ENCODE results near the gene PDZRN3. TPM values are rescaled to one million over a fixed set of nuclear protein-coding genes. Genes with fewer than 3 reads are reported as not detected.

The PDZRN3 gene
- total and polyA plus RNA-seq, 2 donors (not counting 3 experiments of a cell fraction or from before 2014, with no cell fraction given), result not detected

DNA sequence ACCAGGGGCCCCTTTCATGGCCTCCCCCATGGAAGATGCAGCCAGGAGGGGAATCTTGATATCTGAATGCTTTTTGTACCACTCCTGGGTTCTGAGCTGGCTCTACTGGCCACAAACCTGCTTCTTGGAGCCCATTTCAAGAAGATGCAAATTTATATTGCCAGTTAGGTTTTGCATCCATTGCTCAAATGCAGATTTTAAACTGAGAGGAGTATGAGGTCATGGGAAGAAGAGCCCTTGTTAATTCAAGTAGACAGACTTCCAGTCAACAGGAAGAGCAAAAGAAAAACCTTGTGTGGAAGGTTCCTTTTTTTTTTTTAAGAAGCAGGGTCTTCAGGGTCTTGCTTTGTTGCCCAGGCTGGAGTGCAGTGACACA is 133.5 kb downstream of the PDZRN3 start:
- H3K4me3 ChIP-seq (replicated peaks in 1 of 3; ENCODE audit: insufficient read depth in 1 of 3, low read depth in 1 of 3, low read length in 3 of 3), result no peak overlapping the region
- no peaks in the 10 kb centered on the region for H3K27me3 ChIP-seq (ENCODE audit: control insufficient read depth in 2 of 2, insufficient read depth in 2 of 2, low read length in 2 of 2)
- no peak overlapping the region for H2AFZ ChIP-seq (ENCODE audit: low read depth, low read length)
- no peaks in the 10 kb centered on the region for H3K36me3 ChIP-seq (ENCODE audit: control insufficient read depth in 2 of 2, extremely low read depth in 1 of 2, insufficient read depth in 2 of 2, low read length in 2 of 2)
- H3K4me2 ChIP-seq (ENCODE audit: insufficient read depth, low read length), result no peak overlapping the region
- H3K9ac ChIP-seq (replicated peaks; ENCODE audit: extremely low read depth, insufficient read depth, low read length), result no peak overlapping the region
- TF ChIP-seq JUN (IDR thresholded peaks at IDR 0.05; ENCODE audit: borderline replicate concordance, insufficient read depth, insufficient read length, low read depth) (no peak), POLR2AphosphoS5 (IDR thresholded peaks at IDR 0.05; ENCODE audit: insufficient read depth, low read depth, low read length) (no peak), FOS (IDR thresholded peaks at IDR 0.05; ENCODE audit: borderline replicate concordance, insufficient read depth, low read length) (no peak), MYC (IDR thresholded peaks at IDR 0.05; ENCODE audit: low read depth, low read length) (no peak), EZH2 (IDR thresholded peaks at IDR 0.05; ENCODE audit: borderline replicate concordance, low read depth, low read length, severe bottlenecking) (no peak), MAX (IDR thresholded peaks at IDR 0.05; ENCODE audit: insufficient read depth, insufficient read length) (no peak), GATA2 (IDR thresholded peaks at IDR 0.05; ENCODE audit: insufficient read depth, insufficient read length, low read depth, low read length) (no peak), CTCF (IDR thresholded peaks at IDR 0.05; ENCODE audit: extremely low read depth in 1 of 2, insufficient read depth in 1 of 2, low read depth in 1 of 2, low read length in 2 of 2) (no peak), POLR2A (IDR thresholded peaks at IDR 0.05; ENCODE audit: low read depth, low read length) (no peak)
- H3K79me2 ChIP-seq (ENCODE audit: control insufficient read depth, insufficient read depth, low read length), result no peaks in the 10 kb centered on the region
- no peaks in the 10 kb centered on the region for H4K20me1 ChIP-seq (replicated peaks; ENCODE audit: control insufficient read depth, extremely low read depth, insufficient read depth, low read length)
- dilution Hi-C loops (cut with MboI; ENCODE audit: extremely low pct_ligation_motif_present, low sequenced_read_pairs) (no loop called here), intact Hi-C loops (cut with micrococcal nuclease) (no loop called here)
- POLR2A ChIA-PET, result no interaction called here
- DNase-seq (ENCODE audit: low read depth, low spot score) (no peak), FAIRE-seq (no peak)
- H3K27ac ChIP-seq (ENCODE audit: insufficient read depth, low read depth, low read length), result no peak overlapping the region
- CTCF ChIA-PET, result no interaction called here
- BruUV-seq (replicated peaks), result no TSS peak
- H3K9me1 ChIP-seq (replicated peaks; ENCODE audit: control insufficient read depth, extremely low read depth, insufficient read depth, low read length), result no peaks in the 10 kb centered on the region
- H3K9me3 ChIP-seq (replicated peaks; ENCODE audit: control insufficient read depth, insufficient read depth, low read length), result no peaks in the 10 kb centered on the region
- no peaks in the 10 kb centered on the region for H3K4me1 ChIP-seq (ENCODE audit: control insufficient read depth, extremely low read depth, insufficient read depth, low read length)
